Panc1 (cell line): Measurements from ENCODE around the gene RAP1GDS1. TPM values are rescaled to one million over a fixed set of nuclear protein-coding genes. Genes with fewer than 3 reads are reported as not detected.

Source experiments
- ATAC-seq: fragments of 200-7000 bp; cut with Tn5 transposase; 2 replicates; pipeline ENCODE4 v1.9.1; 2020; ENCODE audit warnings: mild to moderate bottlenecking, moderate library complexity
- BruUV-seq: library from RNA; stranded (reverse); fragments of 400-500 nt; replicated peaks from 2 replicates; lab custom pipeline; 2021; lab: Mats Ljungman, UMichigan
- CTCF ChIA-PET: fragments of 300-600 bp; sonication (Branson Sonifier 250); formaldehyde crosslinking; loops from one replicate; lab custom pipeline; 2022; ENCODE audit warnings: antibody characterized with exemption; lab: Charles Lee
- POLR2A ChIA-PET: fragments of 300-600 bp; sonication (Branson Sonifier 250); formaldehyde crosslinking; loops from one replicate; lab custom pipeline; 2022; ENCODE audit warnings: antibody characterized with exemption; lab: Charles Lee
- DNase-seq: peaks from one replicate; pipeline ENCODE4 v3.0.0-alpha.2; 2010; ENCODE audit warnings: low read depth, low spot score
- H3K27ac ChIP-seq: 2 replicates; pipeline ENCODE4 v1.5.1; 2011; ENCODE audit warnings: mild to moderate bottlenecking, low read length, inconsistent platforms
- H3K27me3 ChIP-seq: fragments of 200-500 bp; sonication (Bioruptor generic); 2 replicates; pipeline ENCODE4 v1.6.0; 2014; ENCODE audit warnings: low read length, inconsistent platforms; ENCODE audit not compliant: control insufficient read depth, insufficient read depth
- H3K36me3 ChIP-seq: fragments of 200-500 bp; sonication (Bioruptor generic); 2 replicates; pipeline ENCODE4 v1.5.1; 2014; ENCODE audit warnings: inconsistent platforms, mild to moderate bottlenecking, low read length, moderate library complexity; ENCODE audit not compliant: control insufficient read depth, insufficient read depth
- H3K4me1 ChIP-seq: 2 replicates; pipeline ENCODE4 v1.5.1; 2011; ENCODE audit warnings: inconsistent platforms, mild to moderate bottlenecking, low read length, moderate library complexity; ENCODE audit not compliant: control insufficient read depth, insufficient read depth
- H3K4me3 ChIP-seq, 2 experiments: 2 replicates each; pipeline ENCODE4 v1.5.1; 2011 to 2012; ENCODE audit warnings: low read depth in 2 of 2, low read length in 2 of 2, mild to moderate bottlenecking in 2 of 2, inconsistent platforms in 1 of 2, moderate library complexity in 1 of 2
- H3K9me3 ChIP-seq: fragments of 200-500 bp; sonication (Bioruptor generic); 2 replicates; pipeline ENCODE4 v1.5.1; 2014; ENCODE audit warnings: low read depth, mild to moderate bottlenecking, inconsistent platforms, low read length, moderate library complexity; ENCODE audit not compliant: control insufficient read depth, insufficient read depth
- CTCF ChIP-seq: fragments of 450-650 bp; IDR thresholded peaks from 2 replicates; pipeline ENCODE4 v1.5.1; 2017; ENCODE audit warnings: mild to moderate bottlenecking
- POLR2AphosphoS5 ChIP-seq: IDR thresholded peaks from 2 replicates; pipeline ENCODE4 v1.6.1; 2012; ENCODE audit warnings: mild to moderate bottlenecking, low read depth, low read length, moderate library complexity
- SIN3A ChIP-seq: IDR thresholded peaks from 2 replicates; pipeline ENCODE4 v1.6.1; 2012; ENCODE audit warnings: low read depth, mild to moderate bottlenecking, low read length, moderate library complexity, borderline replicate concordance; ENCODE audit not compliant: insufficient read depth
- TCF7L2 ChIP-seq: IDR thresholded peaks from 2 replicates; pipeline ENCODE4 v1.6.1; 2011; ENCODE audit warnings: mild to moderate bottlenecking, low read depth, low read length, inconsistent platforms
- in situ Hi-C: cut with HindIII; loops from 2 replicates; pipeline ENCODE4 v1.10.0; 2016; ENCODE audit warnings: low sequenced_read_pairs, low pct_unique_long_range_greater_than_20kb
- intact Hi-C: fragments of 100-400 bp; cut with micrococcal nuclease; formaldehyde crosslinking; loops from one replicate; pipeline ENCODE4 v1.10.0; 2022; ENCODE audit not compliant: unreplicated experiment
- total RNA-seq: library from RNA; stranded (reverse); gene quantifications from one replicate; pipeline ENCODE4 v1.2.1, GENCODE V29; 2021; ENCODE audit not compliant: unreplicated experiment
- TF ChIP-seq, protein P1 (sequence below), 2 experiments: IDR thresholded peaks; 2 replicates each; pipeline ENCODE4 v1.6.1; 2011 to 2012; ENCODE audit warnings: low read depth in 2 of 2, control low read depth in 1 of 2, low read length in 1 of 2, mild to moderate bottlenecking in 1 of 2, moderate library complexity in 1 of 2; ENCODE audit not compliant: insufficient read depth in 1 of 2

The RAP1GDS1 gene
- total RNA-seq, 1 experiment from 2014 or later: 39.7 TPM

- no peak for TF ChIP-seq POLR2AphosphoS5
- no peak for TF ChIP-seq CTCF
- TF ChIP-seq, protein P1, sequence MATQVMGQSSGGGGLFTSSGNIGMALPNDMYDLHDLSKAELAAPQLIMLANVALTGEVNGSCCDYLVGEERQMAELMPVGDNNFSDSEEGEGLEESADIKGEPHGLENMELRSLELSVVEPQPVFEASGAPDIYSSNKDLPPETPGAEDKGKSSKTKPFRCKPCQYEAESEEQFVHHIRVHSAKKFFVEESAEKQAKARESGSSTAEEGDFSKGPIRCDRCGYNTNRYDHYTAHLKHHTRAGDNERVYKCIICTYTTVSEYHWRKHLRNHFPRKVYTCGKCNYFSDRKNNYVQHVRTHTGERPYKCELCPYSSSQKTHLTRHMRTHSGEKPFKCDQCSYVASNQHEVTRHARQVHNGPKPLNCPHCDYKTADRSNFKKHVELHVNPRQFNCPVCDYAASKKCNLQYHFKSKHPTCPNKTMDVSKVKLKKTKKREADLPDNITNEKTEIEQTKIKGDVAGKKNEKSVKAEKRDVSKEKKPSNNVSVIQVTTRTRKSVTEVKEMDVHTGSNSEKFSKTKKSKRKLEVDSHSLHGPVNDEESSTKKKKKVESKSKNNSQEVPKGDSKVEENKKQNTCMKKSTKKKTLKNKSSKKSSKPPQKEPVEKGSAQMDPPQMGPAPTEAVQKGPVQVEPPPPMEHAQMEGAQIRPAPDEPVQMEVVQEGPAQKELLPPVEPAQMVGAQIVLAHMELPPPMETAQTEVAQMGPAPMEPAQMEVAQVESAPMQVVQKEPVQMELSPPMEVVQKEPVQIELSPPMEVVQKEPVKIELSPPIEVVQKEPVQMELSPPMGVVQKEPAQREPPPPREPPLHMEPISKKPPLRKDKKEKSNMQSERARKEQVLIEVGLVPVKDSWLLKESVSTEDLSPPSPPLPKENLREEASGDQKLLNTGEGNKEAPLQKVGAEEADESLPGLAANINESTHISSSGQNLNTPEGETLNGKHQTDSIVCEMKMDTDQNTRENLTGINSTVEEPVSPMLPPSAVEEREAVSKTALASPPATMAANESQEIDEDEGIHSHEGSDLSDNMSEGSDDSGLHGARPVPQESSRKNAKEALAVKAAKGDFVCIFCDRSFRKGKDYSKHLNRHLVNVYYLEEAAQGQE (IDR thresholded peaks at IDR 0.05; ENCODE audit: insufficient read depth in 1 of 2, low read depth in 2 of 2, low read length in 1 of 2): no peak
- TF ChIP-seq SIN3A: no peak
- TF ChIP-seq TCF7L2: no peak
- H3K4me1 ChIP-seq: peaks cover 10% of the 10 kb centered on the region
- peak overlapping the region; percentile 51 for H3K27ac ChIP-seq
- H3K9me3 ChIP-seq: no peaks in the 10 kb centered on the region
- CTCF ChIA-PET: no interaction called here
- POLR2A ChIA-PET: no interaction called here
- BruUV-seq: no TSS peak
- H3K27me3 ChIP-seq: no peaks in the 10 kb centered on the region
- in situ Hi-C loops: no loop called here
- H3K36me3 ChIP-seq: no peaks in the 10 kb centered on the region
- H3K4me3 ChIP-seq: no peak overlapping the region; a peak in 1 of 4 replicates
- DNase-seq (no peak), ATAC-seq (no peak)
- intact Hi-C loops: no loop called here
Measured at GRCh38 chr4:98482503-98482846, 221.3 kb downstream of the RAP1GDS1 start.

GRCh38 chr4:98482847-98483806 lies 221.9 kb downstream of the RAP1GDS1 start:
- Histone ChIP-seq H3K9me3 (no peaks in the 10 kb centered on the region), H3K27me3 (no peaks in the 10 kb centered on the region), H3K4me1 (peaks cover 10% of the 10 kb centered on the region), H3K4me3 (no peak overlapping the region; a peak in 1 of 4 replicates), H3K36me3 (no peaks in the 10 kb centered on the region), H3K27ac (peak overlapping the region; percentile 54)
- BruUV-seq: no TSS peak
- ChIA-PET POLR2A (no interaction called here), CTCF (no interaction called here)
- in situ Hi-C loops (no loop called here), intact Hi-C loops (no loop called here)
- TF ChIP-seq, protein P1 (IDR thresholded peaks at IDR 0.05; ENCODE audit: insufficient read depth in 1 of 2, low read depth in 2 of 2, low read length in 1 of 2): no peak
- TF ChIP-seq TCF7L2: no peak
- TF ChIP-seq SIN3A: no peak
- no peak for TF ChIP-seq CTCF
- TF ChIP-seq POLR2AphosphoS5: no peak
- DNase-seq: peak; percentile 35
- ATAC-seq: peak; percentile 80
